Prostate gland (tissue), 2 donors: Measurements from ENCODE around the gene EOLA1. TPM values are rescaled to one million over a fixed set of nuclear protein-coding genes. Genes with fewer than 3 reads are reported as not detected.
"Not testable (repeated sequence)": the region's sequence is repeated elsewhere in the genome, so short reads cannot be mapped to it uniquely, and the experiment has no call there.

ENCODE experiments used
- DNase-seq: peaks from one replicate; pipeline ENCODE4 v3.0.0-alpha.2; 2019; ENCODE audit warnings: low spot score
- H3K27ac ChIP-seq, 2 donors: fragments of 200-600 bp; sonication (generic); 2 replicates each; pipeline ENCODE4 v1.5.1; 2017 to 2019
- H3K27me3 ChIP-seq: fragments of 200-600 bp; sonication (generic); replicated peaks from 2 replicates; pipeline ENCODE4 v1.5.1; 2019; ENCODE audit not compliant: insufficient read depth
- H3K36me3 ChIP-seq, 2 donors: fragments of 200-600 bp; sonication (generic); 1 replicate in 1 of 2; 2 replicates in 1 of 2; pipeline versions ENCODE4 v1.5.1 to v1.8.1; 2017 to 2019
- H3K4me1 ChIP-seq: fragments of 200-600 bp; sonication (generic); replicated peaks from 2 replicates; pipeline ENCODE4 v1.5.1; 2019
- H3K4me3 ChIP-seq, 2 donors: fragments of 200-600 bp; sonication (generic); 2 replicates each; pipeline ENCODE4 v1.5.1; 2017 to 2019
- H3K9me3 ChIP-seq: fragments of 200-600 bp; sonication (generic); 2 replicates; pipeline ENCODE4 v1.5.1; 2017
- CTCF ChIP-seq, 4 experiments: fragments of 200-600 bp in 2 of 4; fragments of 450-650 bp in 2 of 4; sonication (generic) in 2 of 4; IDR thresholded peaks; 1 replicate in 3 of 4; 2 replicates in 1 of 4; pipeline ENCODE4 v1.5.1; 2016 to 2019; ENCODE audit warnings: antibody characterized with exemption in 4 of 4, mild to moderate bottlenecking in 2 of 4, moderate library complexity in 2 of 4
- POLR2A ChIP-seq: fragments of 450-650 bp; IDR thresholded peaks from one replicate; pipeline ENCODE4 v1.6.1; 2016; ENCODE audit warnings: antibody characterized with exemption, mild to moderate bottlenecking
- POLR2AphosphoS5 ChIP-seq: sonication (generic); formaldehyde crosslinking; IDR thresholded peaks from one replicate; pipeline ENCODE4 v1.6.1; 2017; ENCODE audit warnings: antibody characterized with exemption
- WGBS: methylation state at CpG from one replicate; pipeline ENCODE4 v1.1.5; 2018; 5-methylcytosine and 5-hydroxymethylcytosine counted together
- intact Hi-C: fragments of 100-400 bp; cut with DNase I; formaldehyde crosslinking; loops from one replicate; pipeline ENCODE4 v1.14.2; 2022
- total RNA-seq, 2 donors: library from RNA; depleted of rRNA; stranded (reverse); fragments of >200 nt; gene quantifications; one replicate each; pipeline ENCODE4 v1.1.0, GENCODE V29; 2016

Gene EOLA1
- total RNA-seq, 2 donors from 2014 or later = 13.9 to 17.7 TPM

- no peak for DNase-seq
- intact Hi-C loops = no loop called here
- no peaks in the 10 kb centered on the region for H3K9me3 ChIP-seq
- 25% methylated on average over 9 of the region's 9 CpGs for WGBS
- H3K4me1 ChIP-seq = no peaks in the 10 kb centered on the region
- no peaks in the 10 kb centered on the region for H3K27me3 ChIP-seq
- H3K4me3 ChIP-seq = no peak overlapping the region
- no peak overlapping the region for H3K27ac ChIP-seq
- TF ChIP-seq POLR2A (no peak), CTCF (IDR thresholded peaks at IDR 0.05) (no peak), POLR2AphosphoS5 (no peak)
- no peaks in the 10 kb centered on the region for H3K36me3 ChIP-seq
Observed at GRCh38 chrX:149521438-149521837, 19.4 kb upstream of the EOLA1 start.

GRCh38 chrX:149522916-149523315, 17.9 kb upstream of the EOLA1 start:
- intact Hi-C loops = no loop called here
- WGBS = 83% methylated on average over 2 of the region's 2 CpGs
- DNase-seq = no peak

GRCh38 chrX:149525389-149525788, 15.4 kb upstream of the EOLA1 start:
- H3K4me1 ChIP-seq, H3K9me3 ChIP-seq, H3K4me3 ChIP-seq, H3K27ac ChIP-seq, H3K36me3 ChIP-seq, intact Hi-C loops, H3K27me3 ChIP-seq, DNase-seq: not testable (repeated sequence)
- WGBS = 8% methylated on average over 2 of the region's 10 CpGs

More at GRCh38 chrX:149522916-149523315, 17.9 kb upstream of the EOLA1 start:
- Histone ChIP-seq H3K4me3 (no peak overlapping the region), H3K36me3 (no peaks in the 10 kb centered on the region), H3K4me1 (no peaks in the 10 kb centered on the region), H3K27me3 (no peaks in the 10 kb centered on the region), H3K27ac (no peak overlapping the region), H3K9me3 (no peaks in the 10 kb centered on the region)
- TF ChIP-seq POLR2A = no peak
- TF ChIP-seq POLR2AphosphoS5 = no peak
- no peak for TF ChIP-seq CTCF (IDR thresholded peaks at IDR 0.05)

- H3K4me1 ChIP-seq, H3K27me3 ChIP-seq, H3K36me3 ChIP-seq, H3K4me3 ChIP-seq, intact Hi-C loops, H3K9me3 ChIP-seq, H3K27ac ChIP-seq, DNase-seq: not testable (repeated sequence)
- WGBS = 43% methylated on average over 3 of the region's 5 CpGs
Observed at GRCh38 chrX:149525903-149526302, 14.9 kb upstream of the EOLA1 start.

- not testable (repeated sequence) for DNase-seq
Observed at GRCh38 chrX:149526318-149527033, 14.3 kb upstream of the EOLA1 start.

GRCh38 chrX:149527705-149528104, 13.1 kb upstream of the EOLA1 start:
- intact Hi-C loops = no loop called here

More at GRCh38 chrX:149526318-149527033, 14.3 kb upstream of the EOLA1 start:
- intact Hi-C loops, H3K4me3 ChIP-seq, H3K4me1 ChIP-seq, H3K27me3 ChIP-seq, H3K9me3 ChIP-seq, H3K36me3 ChIP-seq, H3K27ac ChIP-seq: not testable (repeated sequence)
- WGBS = 100% methylated on average over 1 of the region's 13 CpGs

More at GRCh38 chrX:149527705-149528104, 13.1 kb upstream of the EOLA1 start:
- Histone ChIP-seq H3K36me3 (no peaks in the 10 kb centered on the region), H3K4me3 (no peak overlapping the region), H3K9me3 (no peaks in the 10 kb centered on the region), H3K4me1 (no peaks in the 10 kb centered on the region), H3K27ac (no peak overlapping the region), H3K27me3 (no peaks in the 10 kb centered on the region)
- DNase-seq = no peak
- WGBS = 41% methylated on average over 1 of the region's 1 CpG
- no peak for TF ChIP-seq POLR2AphosphoS5
- TF ChIP-seq CTCF (IDR thresholded peaks at IDR 0.05) = peak in 2 of 4 experiments; percentile 48 to 52
